SK-N-SH (cell line): ENCODE data around the gene NFATC4.

Experiments used
- EZH2phosphoT487 ChIP-seq: fragments of 200-600 bp; sonication (generic); IDR thresholded peaks from 2 replicates; pipeline ENCODE4 v1.6.1; 2017; ENCODE audit warnings: low read depth, mixed run types, mild to moderate bottlenecking, antibody characterized with exemption, moderate library complexity, borderline replicate concordance
- MXI1 ChIP-seq: IDR thresholded peaks from 2 replicates; pipeline ENCODE4 v1.6.1; 2012; ENCODE audit warnings: mild to moderate bottlenecking, low read depth, low read length, improper control_type of control experiment
- NRF1 ChIP-seq: IDR thresholded peaks from 2 replicates; pipeline ENCODE4 v1.6.1; 2012; ENCODE audit warnings: low read depth, mild to moderate bottlenecking, low read length
- POLR2AphosphoS5 ChIP-seq: IDR thresholded peaks from 2 replicates; pipeline ENCODE4 v1.6.1; 2012; ENCODE audit warnings: low read depth, low read length
- RAD21 ChIP-seq: IDR thresholded peaks from 2 replicates; pipeline ENCODE4 v1.6.1; 2012; ENCODE audit warnings: mild to moderate bottlenecking, low read length
- RCOR1 ChIP-seq: fragments of 150-350 bp; IDR thresholded peaks from 2 replicates; pipeline ENCODE4 v1.6.1; 2017; ENCODE audit warnings: antibody characterized with exemption, low read length
- RFX5 ChIP-seq: IDR thresholded peaks from 2 replicates; pipeline ENCODE4 v1.6.1; 2012; ENCODE audit warnings: mild to moderate bottlenecking, improper control_type of control experiment, low read length
- SMC3 ChIP-seq: IDR thresholded peaks from 2 replicates; pipeline ENCODE4 v1.6.1; 2012; ENCODE audit warnings: low read depth, low read length, improper control_type of control experiment
- TAF1 ChIP-seq: IDR thresholded peaks from 2 replicates; pipeline ENCODE4 v1.6.1; 2012; ENCODE audit warnings: low read depth, mild to moderate bottlenecking, low read length, moderate library complexity, borderline replicate concordance
- TEAD4 ChIP-seq: IDR thresholded peaks from 2 replicates; pipeline ENCODE4 v1.4.0; 2012; ENCODE audit warnings: mild to moderate bottlenecking, borderline replicate concordance; ENCODE audit not compliant: insufficient read depth
- TF ChIP-seq, protein P1 (sequence below): fragments of 200-600 bp; sonication (generic); IDR thresholded peaks from 2 replicates; pipeline ENCODE4 v1.6.1; 2017; ENCODE audit warnings: antibody characterized with exemption, mild to moderate bottlenecking, moderate library complexity
- TF ChIP-seq, protein P2 (sequence below): IDR thresholded peaks from 2 replicates; pipeline ENCODE4 v1.4.0; 2012; ENCODE audit warnings: low read depth

DNA sequence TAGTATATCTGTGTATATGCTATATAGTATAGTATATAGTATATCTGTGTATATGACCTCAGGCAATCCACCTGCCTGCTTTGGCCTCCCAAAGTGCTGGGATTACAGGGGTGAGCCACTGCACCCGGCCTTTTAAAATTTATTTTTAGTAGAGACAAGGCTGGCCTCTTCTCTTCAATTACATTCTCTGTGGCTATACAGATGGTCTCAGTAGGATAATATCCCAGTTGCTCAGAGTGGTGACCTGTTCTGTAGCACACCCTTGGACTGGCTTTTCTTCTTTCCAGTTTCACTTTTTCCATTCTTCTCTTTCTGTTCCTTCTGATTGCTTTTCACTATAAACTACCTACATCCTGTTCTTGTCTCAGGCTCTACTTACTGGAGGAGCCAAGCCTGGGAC, 3.1 kb upstream of the NFATC4 start:
- TF ChIP-seq POLR2AphosphoS5: no peak
- TF ChIP-seq, protein P1, sequence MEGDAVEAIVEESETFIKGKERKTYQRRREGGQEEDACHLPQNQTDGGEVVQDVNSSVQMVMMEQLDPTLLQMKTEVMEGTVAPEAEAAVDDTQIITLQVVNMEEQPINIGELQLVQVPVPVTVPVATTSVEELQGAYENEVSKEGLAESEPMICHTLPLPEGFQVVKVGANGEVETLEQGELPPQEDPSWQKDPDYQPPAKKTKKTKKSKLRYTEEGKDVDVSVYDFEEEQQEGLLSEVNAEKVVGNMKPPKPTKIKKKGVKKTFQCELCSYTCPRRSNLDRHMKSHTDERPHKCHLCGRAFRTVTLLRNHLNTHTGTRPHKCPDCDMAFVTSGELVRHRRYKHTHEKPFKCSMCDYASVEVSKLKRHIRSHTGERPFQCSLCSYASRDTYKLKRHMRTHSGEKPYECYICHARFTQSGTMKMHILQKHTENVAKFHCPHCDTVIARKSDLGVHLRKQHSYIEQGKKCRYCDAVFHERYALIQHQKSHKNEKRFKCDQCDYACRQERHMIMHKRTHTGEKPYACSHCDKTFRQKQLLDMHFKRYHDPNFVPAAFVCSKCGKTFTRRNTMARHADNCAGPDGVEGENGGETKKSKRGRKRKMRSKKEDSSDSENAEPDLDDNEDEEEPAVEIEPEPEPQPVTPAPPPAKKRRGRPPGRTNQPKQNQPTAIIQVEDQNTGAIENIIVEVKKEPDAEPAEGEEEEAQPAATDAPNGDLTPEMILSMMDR: no peak
- TF ChIP-seq RAD21: no peak
- no peak for TF ChIP-seq NRF1
- TF ChIP-seq TAF1: no peak
- TF ChIP-seq MXI1: no peak
- no peak for TF ChIP-seq SMC3
- no peak for TF ChIP-seq RFX5
- TF ChIP-seq, protein P2, sequence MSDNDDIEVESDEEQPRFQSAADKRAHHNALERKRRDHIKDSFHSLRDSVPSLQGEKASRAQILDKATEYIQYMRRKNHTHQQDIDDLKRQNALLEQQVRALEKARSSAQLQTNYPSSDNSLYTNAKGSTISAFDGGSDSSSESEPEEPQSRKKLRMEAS: no peak
- no peak for TF ChIP-seq EZH2phosphoT487
- no peak for TF ChIP-seq RCOR1
- TF ChIP-seq TEAD4: no peak
